ENCODE results near the gene DLG1.
"Not testable (repeated sequence)": the region's sequence is repeated elsewhere in the genome, so short reads cannot be mapped to it uniquely, and the experiment has no call there.

DLG1 gene

DNA sequence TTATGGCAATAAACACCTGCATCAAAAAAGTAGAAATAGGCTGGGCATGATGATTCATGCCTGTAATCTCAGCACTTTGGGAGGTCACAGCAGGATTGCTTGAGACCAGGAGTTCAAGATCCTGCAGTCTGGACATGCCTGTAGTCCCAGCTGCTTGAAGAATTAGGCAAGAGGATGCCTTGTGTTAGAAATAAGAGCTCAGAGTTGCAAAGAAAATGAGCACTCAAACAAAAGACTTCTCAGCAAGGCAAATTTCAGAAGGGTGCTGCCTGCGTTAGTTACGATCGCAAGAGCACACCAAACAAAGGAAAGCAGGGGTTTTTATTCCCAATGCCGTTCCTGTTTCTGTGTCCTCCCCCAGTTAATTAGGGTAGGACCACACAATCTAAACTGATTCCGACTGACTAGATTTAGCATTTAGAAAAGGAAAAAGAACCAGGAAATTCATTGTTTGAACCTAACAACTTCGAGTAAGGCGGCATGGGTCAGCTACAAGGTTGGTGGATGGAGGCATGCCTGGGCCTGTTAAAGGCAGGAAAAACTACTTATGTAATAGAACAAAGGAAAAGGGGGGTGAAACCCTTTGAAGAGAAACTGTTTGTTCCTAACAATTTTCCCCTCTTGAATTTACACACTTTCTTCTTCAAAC is 55.5 kb downstream of the DLG1 start:
- no peak for DNase-seq

GRCh38 chr3:197241173-197241572 is 57.2 kb downstream of the DLG1 start:
- no peak for DNase-seq

- DNase-seq: no peak
Observed at GRCh38 chr3:197239857-197240256, 58.6 kb downstream of the DLG1 start.

GRCh38 chr3:197238842-197239241 is 59.6 kb downstream of the DLG1 start:
- no peak for DNase-seq

DNA sequence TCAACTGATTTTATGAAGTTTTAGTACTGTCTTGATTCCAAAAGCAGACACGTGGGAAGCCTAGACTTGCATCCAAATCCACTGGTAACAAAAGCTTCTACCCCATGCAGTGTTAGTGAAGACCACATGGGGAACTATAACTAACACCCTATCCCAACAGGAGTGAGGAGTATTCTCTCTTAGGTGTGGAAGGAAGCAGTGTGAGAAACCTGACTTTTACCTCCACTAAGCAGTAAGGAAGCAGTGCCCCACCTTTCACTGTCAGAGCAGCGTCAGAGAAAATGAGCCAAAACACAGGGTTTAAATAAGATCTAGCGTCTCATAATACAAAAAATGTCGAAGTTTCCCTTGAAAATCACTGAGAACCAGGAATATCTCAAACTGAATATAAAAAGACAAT is 60.5 kb downstream of the DLG1 start:
- DNase-seq: no peak

DNA sequence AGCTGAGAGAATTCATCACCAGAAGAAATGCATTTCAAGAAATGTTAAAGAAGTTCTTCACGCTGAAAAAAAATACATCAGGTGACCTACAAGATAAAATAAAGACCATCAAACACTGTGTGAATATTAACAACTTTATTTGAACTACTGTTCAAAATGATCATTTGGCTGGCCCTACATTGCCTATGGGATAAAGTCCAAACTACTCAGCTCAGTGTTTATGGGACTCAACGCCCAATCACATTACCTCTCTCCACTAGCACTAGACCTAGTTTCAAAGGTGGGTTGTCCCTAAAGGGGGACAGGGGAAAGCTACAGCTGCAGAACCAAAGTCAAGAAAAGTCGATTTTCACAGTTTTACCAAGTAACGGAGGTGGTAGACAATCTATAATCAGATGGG is 62.0 kb downstream of the DLG1 start:
- DNase-seq: no peak

DNA sequence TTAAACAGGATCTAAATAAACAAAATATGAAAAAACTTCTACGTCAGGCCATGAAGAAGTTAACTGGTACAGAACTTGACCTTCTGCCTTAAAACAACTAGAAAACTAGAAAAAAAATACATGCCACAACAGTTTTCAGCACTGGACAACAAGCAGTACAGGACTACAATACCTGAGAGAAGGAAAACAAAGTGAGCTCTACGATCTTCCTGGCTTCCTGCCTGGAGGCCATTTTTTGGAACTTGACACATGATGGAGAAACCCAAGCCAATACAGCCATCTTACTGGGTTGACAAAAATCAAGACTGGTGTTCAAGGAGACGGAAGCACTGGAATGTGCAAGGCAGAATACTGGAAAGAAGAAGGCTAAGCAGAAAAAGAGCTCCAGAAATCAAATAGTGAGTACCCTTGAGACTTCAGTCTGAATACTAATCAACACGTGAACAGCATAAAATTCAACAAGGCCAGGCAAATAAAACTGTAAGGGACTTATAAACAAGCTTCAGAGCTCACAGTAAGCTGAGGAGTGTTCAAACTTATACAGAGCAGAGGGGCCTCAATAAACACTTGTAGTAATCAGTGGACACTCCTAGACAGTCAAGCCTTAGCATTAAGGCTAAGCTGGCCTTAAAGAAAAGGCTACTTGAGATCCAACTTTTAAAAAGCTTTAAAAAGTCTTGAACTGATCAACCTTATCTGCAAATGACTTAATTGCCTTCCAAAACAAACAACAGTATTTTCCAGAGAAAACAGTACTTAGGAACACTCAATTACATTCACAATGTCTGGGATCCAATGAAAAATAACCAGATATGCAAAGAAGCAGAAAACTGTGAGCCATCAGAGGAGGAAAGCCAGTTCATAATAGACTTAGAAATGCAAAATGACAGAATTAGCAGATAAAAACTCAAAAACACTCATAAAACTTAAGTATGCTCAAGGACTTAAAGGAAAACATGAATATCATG is 63.2 kb downstream of the DLG1 start:
- DNase-seq: no peak

- DNase-seq: no peak
Observed at GRCh38 chr3:197231321-197231720, 67.1 kb downstream of the DLG1 start.

DNA sequence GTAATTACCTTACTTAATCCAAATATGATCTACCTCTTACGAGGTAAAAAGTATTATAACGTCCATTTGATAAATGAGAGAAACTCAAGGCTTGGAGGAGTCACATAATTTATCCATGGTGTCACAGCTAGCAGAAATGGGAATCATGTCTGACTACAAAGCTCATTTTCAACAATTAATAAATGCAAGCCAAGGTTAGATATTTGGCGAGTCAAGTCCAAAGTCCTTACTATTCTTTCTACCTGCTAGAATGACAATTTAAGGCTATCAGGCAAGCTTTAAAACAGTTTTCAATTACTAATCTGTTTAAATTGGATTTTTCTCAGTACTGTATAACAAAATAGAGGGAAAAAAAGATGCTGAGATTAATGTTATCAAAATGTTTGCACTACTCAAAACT is 68.6 kb downstream of the DLG1 start:
- no peak for DNase-seq

GRCh38 chr3:197229178-197229577 is 69.2 kb downstream of the DLG1 start:
- DNase-seq: no peak

DNA sequence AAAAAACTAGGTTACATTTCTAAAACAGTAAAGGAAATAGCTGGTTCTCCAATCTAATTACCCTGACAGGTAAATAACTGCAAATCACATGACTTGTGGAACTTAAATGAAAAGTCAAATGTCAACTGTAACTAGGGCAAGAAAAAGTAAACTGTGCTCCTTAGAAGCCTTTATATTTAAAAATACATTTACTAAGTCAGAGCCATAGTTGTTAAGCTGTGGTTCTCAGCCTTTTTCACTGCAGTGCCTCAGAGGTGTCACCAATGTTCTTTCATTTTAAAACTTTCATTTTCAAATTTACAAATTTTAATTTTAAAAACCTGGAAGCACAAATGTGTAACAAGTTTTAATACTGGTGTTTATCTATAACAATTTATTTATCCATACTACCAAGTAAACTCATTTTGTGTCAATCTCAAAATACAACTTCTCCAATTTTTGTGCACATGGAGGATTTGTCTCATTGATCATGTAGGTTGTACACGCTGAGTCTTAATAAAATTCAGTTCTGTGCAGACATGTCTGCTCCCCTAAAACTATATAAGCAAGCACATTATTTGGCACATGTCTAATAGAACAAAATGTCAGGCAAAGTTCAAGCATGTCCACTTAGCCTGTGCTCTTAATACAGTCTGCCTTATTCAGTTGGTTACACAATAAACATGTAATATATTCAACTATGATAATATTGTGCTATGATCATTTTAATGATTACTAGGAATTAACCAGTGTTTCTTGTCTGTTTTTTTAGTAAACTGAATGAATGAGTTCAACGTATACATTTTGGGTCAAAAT is 70.4 kb downstream of the DLG1 start:
- DNase-seq: no peak

- DNase-seq: peak; percentile 22
Observed at GRCh38 chr3:197226179-197226578, 72.2 kb downstream of the DLG1 start.

- no peak for DNase-seq
Observed at GRCh38 chr3:197225579-197225978, 72.8 kb downstream of the DLG1 start.

- DNase-seq: peak; percentile 68
Observed at GRCh38 chr3:197224034-197224444, 74.4 kb downstream of the DLG1 start.

- DNase-seq: no peak
Observed at GRCh38 chr3:197222937-197223370, 75.5 kb downstream of the DLG1 start.

DNA sequence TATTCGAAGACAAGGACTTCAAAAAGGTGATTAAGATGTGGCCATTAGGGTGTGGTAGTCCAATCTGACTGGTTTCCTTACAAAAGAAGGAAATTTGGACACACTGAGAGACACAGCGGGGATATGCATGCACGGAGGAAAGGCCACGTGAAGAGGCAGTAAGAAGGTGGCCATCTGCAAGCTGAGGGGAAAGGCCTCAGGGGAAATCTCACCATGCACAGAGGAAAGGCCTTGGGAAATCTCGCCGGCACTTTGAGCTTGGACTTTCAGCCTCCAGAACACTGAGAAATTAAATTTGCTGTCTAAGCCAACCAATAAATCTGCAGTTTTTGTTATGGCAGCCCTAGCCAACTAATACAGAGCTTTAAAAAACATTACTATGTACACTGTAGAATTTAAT is 78.8 kb downstream of the DLG1 start:
- no peak for DNase-seq

- DNase-seq: no peak
Observed at GRCh38 chr3:197218210-197218609, 80.2 kb downstream of the DLG1 start.

DNA sequence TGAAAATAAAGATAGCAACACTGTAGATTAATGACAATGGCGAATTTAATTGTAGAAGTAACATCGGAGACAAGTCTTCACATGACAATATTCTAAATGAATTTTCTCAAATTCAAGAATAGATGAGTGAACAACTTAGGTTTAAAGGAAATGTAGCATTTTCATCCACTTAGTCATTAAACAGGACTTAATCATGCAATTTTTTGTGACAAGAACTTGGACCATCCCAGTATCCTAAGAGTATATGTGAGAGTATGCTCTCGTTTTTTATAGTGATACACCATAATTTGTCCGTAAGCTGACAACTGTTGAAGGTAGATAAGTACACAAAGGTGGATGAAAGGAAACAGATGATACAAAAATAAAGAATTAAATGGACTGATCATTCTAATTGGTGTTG is 81.5 kb downstream of the DLG1 start:
- peak; percentile 56 for DNase-seq

DNA sequence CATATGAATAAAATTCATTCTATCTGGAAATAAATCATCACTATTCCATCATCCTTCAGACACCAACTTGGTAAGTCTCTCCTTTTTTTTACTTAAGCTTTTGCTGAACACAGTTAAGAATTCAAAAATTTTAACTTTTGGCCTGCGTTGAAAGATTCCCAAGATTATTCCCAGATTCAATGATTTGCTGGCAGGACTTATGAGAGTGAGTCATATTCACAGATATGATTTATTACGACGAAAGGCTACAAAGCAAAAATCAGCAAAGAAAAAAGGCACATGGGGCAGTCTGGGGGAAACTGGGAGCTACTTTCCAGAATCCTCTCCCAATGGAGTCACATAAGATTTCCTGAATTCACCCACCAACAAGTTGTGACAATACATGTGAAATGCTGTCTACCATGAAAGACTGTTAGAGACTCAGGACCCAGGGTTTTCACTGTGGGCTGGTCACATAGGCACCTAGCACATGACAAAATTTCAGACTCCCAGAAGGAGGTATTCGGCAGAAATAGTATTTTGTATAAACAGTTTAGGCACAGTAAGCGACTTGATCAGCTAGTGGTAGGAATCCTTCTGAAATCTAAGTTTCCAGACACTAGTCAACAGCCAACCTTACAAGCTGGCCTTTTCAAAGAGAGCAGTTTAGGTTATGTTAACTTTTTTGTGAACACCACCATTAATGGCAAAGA is 82.1 kb downstream of the DLG1 start:
- DNase-seq: peak; percentile 93

DNA sequence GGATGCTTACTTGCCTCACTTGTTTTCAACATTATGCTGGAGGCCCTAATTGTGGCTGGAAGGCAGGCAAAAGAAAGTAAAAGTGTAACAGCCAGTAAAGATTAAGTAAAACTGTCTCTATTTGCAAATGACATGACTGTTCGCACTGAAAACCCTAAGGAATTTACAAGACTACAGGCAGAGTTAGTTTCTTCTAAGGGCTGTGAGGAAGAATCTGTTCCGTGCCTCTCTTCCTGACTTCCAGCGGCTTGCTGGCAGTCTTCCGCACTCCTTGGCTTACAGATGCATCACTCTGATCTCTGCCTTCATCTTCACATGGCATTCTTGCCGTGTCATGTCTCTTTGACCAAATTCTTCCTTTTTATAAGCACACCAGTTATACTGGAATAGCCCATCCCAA is 86.1 kb downstream of the DLG1 start:
- DNase-seq: peak; percentile 29

- not testable (repeated sequence) for DNase-seq
Observed at GRCh38 chr3:197211698-197212097, 86.7 kb downstream of the DLG1 start.

Measured in fibroblast of skin of scalp (primary cell).